SK-N-MC (cell line): ENCODE data around the gene GUCA2B.

ENCODE experiments used
- DNase-seq: peaks from one replicate; pipeline ENCODE4 v3.0.0-alpha.2; 2011; ENCODE audit warnings: low read depth, low spot score
- H3K27ac ChIP-seq: fragments of 200-600 bp; sonication (generic); 2 replicates; pipeline ENCODE4 v1.5.1; 2016; ENCODE audit warnings: mixed run types
- H3K36me3 ChIP-seq: fragments of 200-600 bp; sonication (generic); 2 replicates; pipeline ENCODE4 v1.6.1; 2017; ENCODE audit warnings: antibody characterized with exemption, low read length, mixed read lengths; ENCODE audit not compliant: insufficient read depth
- H3K4me3 ChIP-seq: fragments of 200-600 bp; sonication (generic); 2 replicates; pipeline ENCODE4 v1.5.1; 2016
- H3K9ac ChIP-seq: fragments of 200-600 bp; sonication (generic); 2 replicates; pipeline ENCODE4 v1.8.0; 2017; ENCODE audit warnings: mixed run types, mixed read lengths; ENCODE audit not compliant: insufficient read length
- H3K9me3 ChIP-seq: fragments of 200-600 bp; sonication (generic); 2 replicates; pipeline ENCODE4 v1.6.1; 2017; ENCODE audit warnings: low read depth, mild to moderate bottlenecking, antibody characterized with exemption, low read length, moderate library complexity, mixed read lengths
- EZH2 ChIP-seq: fragments of 200-600 bp; sonication (generic); IDR thresholded peaks from one replicate; pipeline ENCODE4 v1.6.1; 2017; ENCODE audit warnings: antibody characterized with exemption
- FOXP2 ChIP-seq: optimal IDR thresholded peaks from 2 replicates; pipeline ENCODE3; 2011; ENCODE audit warnings: mild to moderate bottlenecking, moderate library complexity; ENCODE audit not compliant: insufficient read depth; ENCODE audit errors: extremely low read length, control extremely low read depth
- POLR2AphosphoS5 ChIP-seq: IDR thresholded peaks from 2 replicates; pipeline ENCODE4 v1.6.1; 2012; ENCODE audit warnings: mild to moderate bottlenecking, low read depth, low read length, borderline replicate concordance

The GUCA2B gene

DNA sequence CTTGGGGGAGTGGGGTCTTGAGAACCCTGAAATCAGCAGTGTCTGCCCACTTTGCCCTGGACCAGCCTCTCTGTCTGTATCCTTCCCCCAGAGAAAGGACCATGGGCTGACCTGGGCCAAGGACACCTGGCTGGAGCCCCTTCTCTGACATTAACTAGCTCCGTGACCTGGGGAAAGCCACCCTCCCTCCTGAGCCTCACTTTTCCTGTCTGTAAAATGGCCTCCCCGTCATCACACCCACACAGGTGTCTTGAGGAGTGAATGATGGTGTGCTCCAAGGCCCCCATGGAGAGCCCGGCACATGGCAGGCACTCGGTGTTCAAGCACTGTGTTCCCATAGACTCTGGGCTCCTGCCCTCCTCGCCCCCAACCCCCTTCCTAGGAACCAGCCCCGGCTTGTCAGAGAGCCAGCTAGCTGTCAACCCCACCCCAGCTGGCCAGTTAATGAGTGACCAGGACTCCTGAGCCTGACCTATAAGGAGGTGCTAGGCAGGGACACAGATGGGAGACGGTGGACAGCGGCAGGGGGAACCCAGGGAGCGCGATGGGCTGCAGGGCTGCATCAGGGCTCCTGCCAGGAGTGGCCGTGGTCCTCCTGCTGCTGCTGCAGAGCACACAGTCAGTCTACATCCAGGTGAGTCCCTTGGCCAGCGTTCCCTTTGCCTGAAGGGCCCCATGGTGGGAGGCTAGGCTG, at the start of gene GUCA2B:
Gene GUCA2B (plus strand): TSS at position 504 of the 694 bp plus-strand sequence. CDS start 41 bp downstream, at position 545.
- Histone ChIP-seq H3K36me3 (no peaks in the 10 kb centered on the region), H3K9ac (no peak within 1 kb of the TSS), H3K27ac (no peak within 1 kb of the TSS), H3K9me3 (no peaks in the 10 kb centered on the region), H3K4me3 (no peak within 1 kb of the TSS)
- no peak for DNase-seq
- TF ChIP-seq POLR2AphosphoS5 (no peak), EZH2 (no peak)

DNA sequence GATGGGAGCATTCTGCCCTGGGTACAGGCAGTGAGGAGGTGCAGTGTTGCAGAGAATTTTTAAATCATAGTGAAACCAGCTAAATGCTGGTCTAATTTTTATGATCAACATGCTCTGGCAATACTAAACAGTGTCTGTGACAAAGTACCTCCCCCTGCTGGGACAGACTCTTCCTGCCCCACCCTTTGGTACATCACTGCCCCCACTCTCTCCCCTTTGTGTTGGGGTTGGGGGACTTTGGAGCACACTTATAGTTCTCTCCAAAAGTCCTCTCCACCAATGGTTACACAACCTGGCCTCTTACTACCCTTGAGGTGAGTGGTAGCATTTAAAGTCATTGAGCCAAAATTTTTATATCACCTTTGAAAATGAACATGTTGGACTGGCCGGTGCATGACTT, 48.2 kb upstream of the GUCA2B start:
- DNase-seq = no peak
- Histone ChIP-seq H3K9me3 (no peaks in the 10 kb centered on the region), H3K36me3 (no peaks in the 10 kb centered on the region), H3K4me3 (no peak overlapping the region), H3K27ac (no peak overlapping the region), H3K9ac (no peak overlapping the region)
- TF ChIP-seq POLR2AphosphoS5 (no peak), FOXP2 (no peak), EZH2 (no peak)

DNA sequence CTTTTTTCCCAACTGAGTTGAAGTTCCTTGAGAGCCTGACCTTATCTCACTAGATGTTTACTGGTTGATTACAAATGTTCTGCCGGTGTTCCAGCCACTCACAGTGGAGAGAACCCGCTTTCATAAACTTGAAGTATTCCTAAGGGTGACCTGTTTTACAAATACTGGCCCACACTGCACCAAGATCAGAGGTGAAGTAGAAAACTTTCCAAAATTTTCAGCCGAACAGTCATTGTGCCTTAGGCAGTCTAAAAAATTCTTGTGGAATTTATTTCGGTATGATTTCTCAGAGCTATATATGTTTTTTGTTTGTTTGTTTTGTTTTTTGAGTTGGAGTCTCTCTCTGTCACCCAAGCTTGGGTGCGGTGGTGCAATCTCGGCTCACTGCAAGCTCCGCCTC, 44.9 kb upstream of the GUCA2B start:
- TF ChIP-seq FOXP2 (no peak), EZH2 (no peak), POLR2AphosphoS5 (no peak)
- Histone ChIP-seq H3K4me3 (no peak overlapping the region), H3K27ac (no peak overlapping the region), H3K36me3 (no peaks in the 10 kb centered on the region), H3K9me3 (no peaks in the 10 kb centered on the region), H3K9ac (no peak overlapping the region)
- DNase-seq = no peak

DNA sequence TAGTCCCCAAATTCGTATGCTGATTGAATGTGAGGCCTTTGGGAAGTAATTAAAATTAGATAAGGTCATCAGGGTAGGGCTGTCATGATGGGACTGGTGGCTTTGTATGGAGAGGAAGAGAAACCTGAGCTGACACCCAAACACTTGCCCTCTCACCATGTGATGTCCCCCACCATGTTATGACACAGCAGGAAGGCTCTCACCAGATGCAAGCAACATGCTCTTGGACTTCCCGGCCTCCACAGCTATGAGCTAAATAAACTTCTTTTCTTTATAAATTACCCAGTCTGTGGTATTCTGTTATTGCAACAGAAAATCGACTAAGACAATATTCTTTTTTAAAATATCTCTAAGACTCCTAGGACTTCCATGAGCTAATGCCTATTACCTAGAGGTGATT, 43.6 kb upstream of the GUCA2B start:
- no peak overlapping the region for H3K4me3 ChIP-seq
- no peaks in the 10 kb centered on the region for H3K9me3 ChIP-seq
- TF ChIP-seq FOXP2 (no peak), EZH2 (no peak), POLR2AphosphoS5 (no peak)
- no peak overlapping the region for H3K27ac ChIP-seq
- H3K36me3 ChIP-seq = no peaks in the 10 kb centered on the region
- DNase-seq = no peak
- no peak overlapping the region for H3K9ac ChIP-seq

DNA sequence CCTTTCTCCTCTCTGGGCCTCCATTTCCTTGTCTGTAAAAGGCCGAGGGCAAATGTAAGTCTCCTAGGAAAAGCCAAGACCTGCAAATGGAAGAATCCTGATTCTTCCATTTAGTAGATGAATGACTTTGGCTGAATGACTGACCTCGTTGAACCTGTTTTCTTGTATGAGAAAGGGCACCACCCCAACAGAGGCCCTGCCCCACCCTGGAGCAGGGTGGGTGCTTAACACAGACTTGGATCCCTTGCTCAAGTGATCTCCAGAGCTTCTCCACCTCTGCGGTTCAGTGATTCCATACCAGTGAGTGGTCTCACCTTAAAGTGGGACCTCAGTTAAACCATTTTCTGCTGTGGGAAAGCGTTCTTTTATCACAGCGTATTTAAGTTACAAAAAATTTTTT, 39.0 kb upstream of the GUCA2B start:
- no peak for TF ChIP-seq FOXP2
- no peak for TF ChIP-seq POLR2AphosphoS5
- no peak for TF ChIP-seq EZH2
- Histone ChIP-seq H3K36me3 (no peaks in the 10 kb centered on the region), H3K9ac (no peak overlapping the region), H3K27ac (no peak overlapping the region), H3K9me3 (no peaks in the 10 kb centered on the region), H3K4me3 (no peak overlapping the region)
- no peak for DNase-seq

DNA sequence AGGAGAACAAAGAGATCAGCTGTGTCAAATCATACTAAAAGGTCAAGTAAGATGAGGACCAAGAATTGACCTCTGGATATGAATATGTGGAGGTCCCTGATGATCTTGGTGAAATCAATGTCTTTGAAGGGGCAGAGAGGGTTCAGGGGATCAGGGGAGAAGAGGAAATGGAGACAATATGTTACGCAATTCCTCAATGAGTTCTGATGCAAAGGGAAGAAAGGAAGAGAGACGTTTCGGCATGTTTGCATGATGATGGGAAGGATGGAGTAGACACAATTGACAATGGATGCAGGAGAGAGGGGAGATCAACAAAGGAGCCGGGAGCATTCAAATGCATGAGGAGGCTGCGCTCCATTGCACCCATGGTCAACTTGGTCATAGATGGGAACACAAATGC, 36.0 kb upstream of the GUCA2B start:
- Histone ChIP-seq H3K4me3 (no peak overlapping the region), H3K9me3 (no peaks in the 10 kb centered on the region), H3K27ac (no peak overlapping the region), H3K36me3 (no peaks in the 10 kb centered on the region), H3K9ac (no peak overlapping the region)
- DNase-seq = no peak
- TF ChIP-seq EZH2 (no peak), FOXP2 (no peak), POLR2AphosphoS5 (no peak)

DNA sequence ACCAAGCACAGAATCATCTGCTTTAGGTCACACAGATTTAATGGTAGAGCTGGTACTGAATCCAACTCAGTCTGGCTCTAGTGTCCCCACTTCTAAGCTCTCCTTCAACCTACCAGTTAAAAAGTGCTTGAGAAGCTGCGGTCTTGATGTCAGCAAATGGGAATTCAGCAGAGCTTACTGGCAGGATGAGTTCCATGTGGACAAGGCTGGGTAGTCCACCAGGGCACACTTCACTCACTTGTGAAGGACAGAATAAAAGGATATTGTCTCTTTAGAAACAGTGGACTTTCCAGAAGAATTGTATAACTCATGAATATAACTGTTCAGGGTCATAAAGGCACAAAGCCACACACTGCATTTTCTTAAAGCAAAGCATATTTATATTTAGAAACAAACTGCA, 35.1 kb upstream of the GUCA2B start:
- H3K9me3 ChIP-seq = no peaks in the 10 kb centered on the region
- H3K27ac ChIP-seq = no peak overlapping the region
- no peak overlapping the region for H3K9ac ChIP-seq
- DNase-seq = no peak
- no peak for TF ChIP-seq FOXP2
- no peak for TF ChIP-seq EZH2
- TF ChIP-seq POLR2AphosphoS5 = no peak
- H3K4me3 ChIP-seq = no peak overlapping the region
- H3K36me3 ChIP-seq = no peaks in the 10 kb centered on the region

DNA sequence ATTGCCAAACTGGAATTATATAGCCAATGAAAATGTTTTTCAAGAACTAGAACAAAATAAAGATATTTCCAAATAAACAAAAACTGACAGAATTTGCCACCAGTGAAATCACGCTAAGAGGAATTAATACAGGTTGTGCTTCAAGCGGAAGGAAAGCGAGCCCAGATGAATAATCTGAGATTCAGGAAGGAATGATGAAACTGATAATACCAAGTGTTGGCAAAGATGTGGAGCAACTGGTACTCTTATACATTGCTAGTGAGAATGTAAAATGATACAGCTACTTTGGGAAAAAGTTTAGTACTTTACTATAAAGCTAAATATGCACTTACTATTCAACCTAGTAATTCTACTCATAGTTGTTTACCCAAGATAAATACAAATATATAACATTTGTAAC, 30.8 kb upstream of the GUCA2B start:
- TF ChIP-seq POLR2AphosphoS5 = no peak
- no peak for TF ChIP-seq FOXP2
- no peak for TF ChIP-seq EZH2
- H3K4me3 ChIP-seq = no peak overlapping the region
- no peaks in the 10 kb centered on the region for H3K9me3 ChIP-seq
- no peaks in the 10 kb centered on the region for H3K36me3 ChIP-seq
- no peak overlapping the region for H3K27ac ChIP-seq
- DNase-seq = no peak
- H3K9ac ChIP-seq = no peak overlapping the region

DNA sequence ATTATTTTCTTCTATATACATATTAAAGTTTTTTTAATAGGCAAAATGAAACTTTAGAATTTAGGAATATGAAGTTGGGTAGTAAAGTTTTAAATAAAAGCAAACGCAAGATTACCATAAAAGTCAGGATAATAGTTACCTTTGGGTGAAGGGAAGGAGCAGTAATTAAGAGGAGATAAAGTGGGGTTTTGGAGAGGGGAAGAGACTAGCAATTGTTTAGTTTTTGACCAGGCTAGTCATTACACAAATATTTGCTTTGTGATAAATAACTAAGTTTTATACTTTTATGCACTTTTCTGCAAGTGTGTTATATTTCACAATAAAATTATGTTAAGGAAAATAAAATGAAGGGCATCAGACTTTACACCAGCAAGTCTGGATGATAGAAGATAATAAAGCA, 27.7 kb upstream of the GUCA2B start:
- no peak for DNase-seq
- TF ChIP-seq EZH2 = no peak
- TF ChIP-seq FOXP2 = no peak
- no peak for TF ChIP-seq POLR2AphosphoS5
- H3K9me3 ChIP-seq = no peaks in the 10 kb centered on the region

DNA sequence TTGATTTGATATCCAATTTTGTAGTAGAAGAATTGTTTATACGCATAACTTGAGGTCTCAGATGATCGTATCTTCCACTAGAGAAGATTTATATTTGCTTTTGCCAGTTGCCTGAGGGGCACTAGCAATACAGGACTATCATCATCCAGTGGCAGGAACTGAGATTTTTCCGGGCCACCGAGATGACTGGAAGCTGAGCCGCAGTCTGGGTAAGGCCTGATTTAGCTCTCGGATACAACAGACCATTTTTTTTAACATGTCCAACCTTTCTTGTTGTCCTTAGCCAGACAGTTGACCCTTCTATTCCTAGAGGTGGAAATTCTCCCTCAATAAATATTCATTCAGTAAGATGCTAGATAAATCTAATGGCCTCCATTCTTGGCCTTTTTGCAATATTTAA, 25.4 kb upstream of the GUCA2B start:
- no peak overlapping the region for H3K4me3 ChIP-seq
- H3K27ac ChIP-seq = no peak overlapping the region
- no peaks in the 10 kb centered on the region for H3K9me3 ChIP-seq
- no peaks in the 10 kb centered on the region for H3K36me3 ChIP-seq
- H3K9ac ChIP-seq = no peak overlapping the region
- no peak for DNase-seq
- TF ChIP-seq FOXP2 (no peak), EZH2 (no peak), POLR2AphosphoS5 (no peak)

More for the DNA sequence above, 27.7 kb upstream of the GUCA2B start:
- Histone ChIP-seq H3K36me3 (no peaks in the 10 kb centered on the region), H3K9ac (no peak overlapping the region), H3K4me3 (no peak overlapping the region), H3K27ac (no peak overlapping the region)
